RWPE1 (cell line): Measurements from ENCODE around the gene NR6A1.
A peak's percentile ranks its signal among the peaks of the same experiment; 100 is the strongest.
"Not testable (repeated sequence)": the region's sequence is repeated elsewhere in the genome, so short reads cannot be mapped to it uniquely, and the experiment has no call there.

ENCODE experiments used
- CTCF ChIA-PET: fragments of 350-600 bp; sonication (Branson Sonifier 250); formaldehyde crosslinking; extraction: SDS; loops from one replicate; lab custom pipeline; 2021; lab: Yijun Ruan, JAX
- POLR2A ChIA-PET: fragments of 400-600 bp; formaldehyde crosslinking; extraction: SDS; loops from one replicate; lab custom pipeline; 2020; ENCODE audit warnings: antibody characterized with exemption; ENCODE audit not compliant: low non-redundant PET; lab: Yijun Ruan, JAX
- DNase-seq: peaks from one replicate; pipeline ENCODE4 v3.0.0; 2012; ENCODE audit warnings: low spot score
- H3K27ac ChIP-seq: fragments of 450-650 bp; 2 replicates; pipeline ENCODE4 v1.5.1; 2017
- TF ChIP-seq, protein P1 (sequence below): fragments of 450-650 bp; conservative IDR thresholded peaks from 2 replicates; pipeline ENCODE4 v1.5.1; 2017; ENCODE audit warnings: low read depth, mild to moderate bottlenecking

Gene NR6A1

GRCh38 chr9:124735121-124735520 lies 36.0 kb downstream of the NR6A1 start:
- POLR2A ChIA-PET: no interaction called here
- TF ChIP-seq, protein P1, sequence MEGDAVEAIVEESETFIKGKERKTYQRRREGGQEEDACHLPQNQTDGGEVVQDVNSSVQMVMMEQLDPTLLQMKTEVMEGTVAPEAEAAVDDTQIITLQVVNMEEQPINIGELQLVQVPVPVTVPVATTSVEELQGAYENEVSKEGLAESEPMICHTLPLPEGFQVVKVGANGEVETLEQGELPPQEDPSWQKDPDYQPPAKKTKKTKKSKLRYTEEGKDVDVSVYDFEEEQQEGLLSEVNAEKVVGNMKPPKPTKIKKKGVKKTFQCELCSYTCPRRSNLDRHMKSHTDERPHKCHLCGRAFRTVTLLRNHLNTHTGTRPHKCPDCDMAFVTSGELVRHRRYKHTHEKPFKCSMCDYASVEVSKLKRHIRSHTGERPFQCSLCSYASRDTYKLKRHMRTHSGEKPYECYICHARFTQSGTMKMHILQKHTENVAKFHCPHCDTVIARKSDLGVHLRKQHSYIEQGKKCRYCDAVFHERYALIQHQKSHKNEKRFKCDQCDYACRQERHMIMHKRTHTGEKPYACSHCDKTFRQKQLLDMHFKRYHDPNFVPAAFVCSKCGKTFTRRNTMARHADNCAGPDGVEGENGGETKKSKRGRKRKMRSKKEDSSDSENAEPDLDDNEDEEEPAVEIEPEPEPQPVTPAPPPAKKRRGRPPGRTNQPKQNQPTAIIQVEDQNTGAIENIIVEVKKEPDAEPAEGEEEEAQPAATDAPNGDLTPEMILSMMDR: no peak
- H3K27ac ChIP-seq: peak overlapping the region; percentile 57
- DNase-seq: peak; percentile 80
- CTCF ChIA-PET: interaction anchor here (0.5 to 2.1 kb wide), 5 partner anchors 8 to 117 kb away, joined by 3 to 8 read pairs (median 3); no protein-coding TSS in a partner anchor

- POLR2A ChIA-PET: not testable (repeated sequence)
- CTCF ChIA-PET: interaction anchor here (0.6 to 2.1 kb wide), 5 partner anchors 8 to 428 kb away, joined by 3 to 8 read pairs (median 3); no protein-coding TSS in a partner anchor
- H3K27ac ChIP-seq: peak overlapping the region; percentile 57
Measured at GRCh38 chr9:124734741-124735083, 36.4 kb downstream of the NR6A1 start.

GRCh38 chr9:124733964-124734740 lies 37.0 kb downstream of the NR6A1 start:
- ChIA-PET CTCF (interaction anchor here (0.6 to 2.1 kb wide), 6 partner anchors 9 to 427 kb away, joined by 3 to 8 read pairs (median 3); no protein-coding TSS in a partner anchor), POLR2A (no interaction called here)
- peak; percentile 36 for DNase-seq
- TF ChIP-seq, protein P1: no peak
- peak overlapping the region; percentile 57 for H3K27ac ChIP-seq

More at GRCh38 chr9:124734741-124735083, 36.4 kb downstream of the NR6A1 start:
- not testable (repeated sequence) for DNase-seq

- H3K27ac ChIP-seq: no peak overlapping the region
- TF ChIP-seq, protein P1: no peak
- POLR2A ChIA-PET: no interaction called here
- no peak for DNase-seq
- CTCF ChIA-PET: interaction anchor here (0.6 to 0.8 kb wide), 4 partner anchors 12 to 156 kb away, joined by 3 to 7 read pairs (median 4); no protein-coding TSS in a partner anchor
Measured at GRCh38 chr9:124730772-124731171, 40.3 kb downstream of the NR6A1 start.

GRCh38 chr9:124726886-124727285 lies 44.2 kb downstream of the NR6A1 start:
- no peak overlapping the region for H3K27ac ChIP-seq
- ChIA-PET POLR2A (no interaction called here), CTCF (interaction anchor here (0.6 to 1.1 kb wide), 5 partner anchors 14 to 596 kb away, joined by 3 to 6 read pairs (median 3); no protein-coding TSS in a partner anchor)
- TF ChIP-seq, protein P1: no peak
- DNase-seq: no peak

DNA sequence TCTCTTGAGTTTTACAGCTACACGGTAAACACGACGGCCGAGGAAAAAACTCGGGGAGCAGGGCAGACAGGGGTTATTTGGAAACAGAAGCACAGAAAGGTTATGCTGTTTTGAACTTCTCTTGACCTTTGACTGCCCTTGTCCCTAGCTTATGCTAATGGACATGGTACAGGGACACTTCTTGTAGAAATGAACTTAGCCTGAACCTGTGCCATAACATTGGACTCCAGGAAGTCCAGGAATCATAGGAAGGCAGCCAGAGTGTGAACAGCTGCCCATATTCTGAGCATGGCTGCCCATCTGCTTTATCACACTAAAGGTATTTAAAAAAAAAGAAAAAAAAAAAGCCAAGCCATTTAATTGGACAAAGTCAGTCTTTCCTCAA lies 46.1 kb downstream of the NR6A1 start:
- H3K27ac ChIP-seq: no peak overlapping the region
- POLR2A ChIA-PET: no interaction called here
- CTCF ChIA-PET: no interaction called here
- TF ChIP-seq, protein P1: no peak
- DNase-seq: no peak
